MM.1S (cell line): ENCODE measurements around the gene KCNC4.

Source experiments
- DNase-seq: peaks from one replicate; pipeline ENCODE4 v3.0.0-alpha.2; 2015
- H2AFZ ChIP-seq: fragments of 300-600 bp; sonication (generic); 2 replicates; pipeline ENCODE4 v1.6.0; 2016; ENCODE audit warnings: antibody characterized with exemption, low read length
- H3F3A ChIP-seq: fragments of 300-600 bp; sonication (generic); 2 replicates; pipeline ENCODE4 v1.6.1; 2016; ENCODE audit warnings: mild to moderate bottlenecking, antibody characterized with exemption, low read length, moderate library complexity, mixed read lengths; ENCODE audit not compliant: insufficient read depth
- H3K27ac ChIP-seq: fragments of 300-600 bp; sonication (generic); 2 replicates; pipeline ENCODE4 v1.5.1; 2016; ENCODE audit warnings: mild to moderate bottlenecking, low read length
- H3K27me3 ChIP-seq: fragments of 300-600 bp; sonication (generic); replicated peaks from 2 replicates; pipeline ENCODE4 v1.6.0; 2016; ENCODE audit warnings: low read length; ENCODE audit not compliant: insufficient read depth
- H3K36me3 ChIP-seq: fragments of 300-600 bp; sonication (generic); replicated peaks from 2 replicates; pipeline ENCODE4 v1.6.1; 2016; ENCODE audit warnings: mild to moderate bottlenecking, low read length, mixed read lengths; ENCODE audit not compliant: insufficient read depth
- H3K4me1 ChIP-seq: fragments of 300-600 bp; sonication (generic); 2 replicates; pipeline ENCODE4 v1.6.1; 2016; ENCODE audit warnings: low read length, mixed read lengths
- H3K4me2 ChIP-seq: fragments of 300-600 bp; sonication (generic); 2 replicates; pipeline ENCODE4 v1.6.0; 2016; ENCODE audit warnings: low read depth, low read length
- H3K4me3 ChIP-seq: fragments of 300-600 bp; sonication (generic); 2 replicates; pipeline ENCODE4 v1.5.1; 2016; ENCODE audit warnings: low read length, mixed read lengths
- H3K79me2 ChIP-seq: fragments of 300-600 bp; sonication (generic); 2 replicates; pipeline ENCODE4 v1.6.1; 2016; ENCODE audit warnings: mixed run types, low read length, mixed read lengths
- H3K9ac ChIP-seq: fragments of 300-600 bp; sonication (generic); 2 replicates; pipeline ENCODE4 v1.6.1; 2016; ENCODE audit warnings: low read length, mixed read lengths
- H3K9me2 ChIP-seq: fragments of 300-600 bp; sonication (generic); replicated peaks from 2 replicates; pipeline ENCODE4 v1.6.1; 2016; ENCODE audit warnings: mild to moderate bottlenecking, low read length, mixed read lengths; ENCODE audit not compliant: insufficient read depth
- H3K9me3 ChIP-seq: fragments of 300-600 bp; sonication (generic); replicated peaks from 2 replicates; pipeline ENCODE4 v1.6.1; 2016; ENCODE audit warnings: mild to moderate bottlenecking, low read length, mixed read lengths; ENCODE audit not compliant: insufficient read depth
- H4K20me1 ChIP-seq: fragments of 300-600 bp; sonication (generic); 2 replicates; pipeline ENCODE4 v1.6.1; 2016; ENCODE audit warnings: mild to moderate bottlenecking, low read length, moderate library complexity, mixed read lengths; ENCODE audit not compliant: insufficient read depth
- CTCF ChIP-seq: fragments of 300-600 bp; sonication (generic); IDR thresholded peaks from 2 replicates; pipeline ENCODE4 v1.5.1; 2016; ENCODE audit warnings: antibody characterized with exemption, low read length, mixed read lengths
- EZH2 ChIP-seq: fragments of 300-600 bp; sonication (generic); optimal IDR thresholded peaks from 2 replicates; pipeline ENCODE3; 2017; ENCODE audit warnings: low read depth, mild to moderate bottlenecking, antibody characterized with exemption, low read length, mixed read lengths
- EZH2phosphoT487 ChIP-seq: fragments of 300-600 bp; sonication (generic); IDR thresholded peaks from 2 replicates; pipeline ENCODE4 v1.6.1; 2018; ENCODE audit warnings: antibody characterized with exemption, low read length

The KCNC4 gene

GRCh38 chr1:110163591-110163990 is 46.5 kb upstream of the KCNC4 start:
- Histone ChIP-seq H3K79me2 (no peaks in the 10 kb centered on the region), H3K4me2 (no peak overlapping the region), H3K27me3 (no peaks in the 10 kb centered on the region), H3K4me3 (no peak overlapping the region), H3K4me1 (no peaks in the 10 kb centered on the region), H2AFZ (no peak overlapping the region), H3K9me3 (no peaks in the 10 kb centered on the region), H3K9ac (no peak overlapping the region), H3K36me3 (no peaks in the 10 kb centered on the region), H3K9me2 (no peaks in the 10 kb centered on the region), H3K27ac (no peak overlapping the region), H4K20me1 (no peaks in the 10 kb centered on the region), H3F3A (no peaks in the 10 kb centered on the region)
- TF ChIP-seq CTCF: no peak
- TF ChIP-seq EZH2phosphoT487: no peak
- no peak for TF ChIP-seq EZH2
- no peak for DNase-seq

- Histone ChIP-seq H3K9ac (no peak overlapping the region), H3K27me3 (no peaks in the 10 kb centered on the region), H3K9me2 (no peaks in the 10 kb centered on the region), H3K36me3 (no peaks in the 10 kb centered on the region), H3K9me3 (no peaks in the 10 kb centered on the region), H4K20me1 (no peaks in the 10 kb centered on the region), H3K4me2 (no peak overlapping the region), H2AFZ (no peak overlapping the region), H3K4me3 (no peak overlapping the region), H3K79me2 (no peaks in the 10 kb centered on the region), H3F3A (no peaks in the 10 kb centered on the region), H3K4me1 (no peaks in the 10 kb centered on the region), H3K27ac (no peak overlapping the region)
- no peak for DNase-seq
- TF ChIP-seq CTCF: no peak
- TF ChIP-seq EZH2phosphoT487: no peak
- no peak for TF ChIP-seq EZH2
Measured at GRCh38 chr1:110164725-110165350, 45.3 kb upstream of the KCNC4 start.

- Histone ChIP-seq H3K27me3 (no peaks in the 10 kb centered on the region), H4K20me1 (no peaks in the 10 kb centered on the region), H3F3A (no peaks in the 10 kb centered on the region), H3K9me2 (no peaks in the 10 kb centered on the region), H3K9me3 (no peaks in the 10 kb centered on the region), H3K4me3 (no peak overlapping the region), H3K4me1 (no peaks in the 10 kb centered on the region), H3K27ac (no peak overlapping the region), H3K79me2 (no peaks in the 10 kb centered on the region), H3K4me2 (no peak overlapping the region), H3K9ac (no peak overlapping the region), H2AFZ (no peak overlapping the region), H3K36me3 (no peaks in the 10 kb centered on the region)
- DNase-seq: no peak
- TF ChIP-seq EZH2phosphoT487 (no peak), EZH2 (no peak), CTCF (no peak)
Measured at GRCh38 chr1:110165761-110166231, 44.3 kb upstream of the KCNC4 start.
